GM18499 (cell line): Measurements from ENCODE around the gene TMEM63A.
"Not testable (repeated sequence)": the region's sequence is repeated elsewhere in the genome, so short reads cannot be mapped to it uniquely, and the experiment has no call there.

ENCODE experiments used
- ATAC-seq: cut with Tn5 transposase; IDR thresholded peaks from one replicate; pipeline ENCODE4 v1.9.1; 2021; ENCODE audit warnings: moderate number of reproducible peaks; ENCODE audit not compliant: insufficient read depth, unreplicated experiment

The TMEM63A gene

GRCh38 chr1:225824533-225824941 is 57.6 kb downstream of the TMEM63A start:
- no peak for ATAC-seq

GRCh38 chr1:225823811-225824261 is 58.3 kb downstream of the TMEM63A start:
- ATAC-seq = no peak

GRCh38 chr1:225822655-225823403 is 59.4 kb downstream of the TMEM63A start:
- ATAC-seq = no peak

- ATAC-seq = no peak
Observed at GRCh38 chr1:225820522-225821120, 61.6 kb downstream of the TMEM63A start.

- no peak for ATAC-seq
Observed at GRCh38 chr1:225819346-225820192, 62.6 kb downstream of the TMEM63A start.

GRCh38 chr1:225818229-225818628 is 64.0 kb downstream of the TMEM63A start:
- no peak for ATAC-seq

GRCh38 chr1:225817611-225818061 is 64.5 kb downstream of the TMEM63A start:
- ATAC-seq = no peak

- ATAC-seq = no peak
Observed at GRCh38 chr1:225816643-225817538, 65.3 kb downstream of the TMEM63A start.

- no peak for ATAC-seq
Observed at GRCh38 chr1:225815526-225816178, 66.5 kb downstream of the TMEM63A start.

- not testable (repeated sequence) for ATAC-seq
Observed at GRCh38 chr1:225815090-225815489, 67.1 kb downstream of the TMEM63A start.

- no peak for ATAC-seq
Observed at GRCh38 chr1:225814381-225814780, 67.8 kb downstream of the TMEM63A start.

GRCh38 chr1:225813214-225813964 is 68.8 kb downstream of the TMEM63A start:
- ATAC-seq = no peak

GRCh38 chr1:225812488-225813213 is 69.5 kb downstream of the TMEM63A start:
- no peak for ATAC-seq

GRCh38 chr1:225811622-225812487 is 70.3 kb downstream of the TMEM63A start:
- ATAC-seq = no peak

- not testable (repeated sequence) for ATAC-seq
Observed at GRCh38 chr1:225810579-225811538, 71.3 kb downstream of the TMEM63A start.
